HepG2 (cell line): ENCODE data around the gene NSD1. TPM values are rescaled to one million over a fixed set of nuclear protein-coding genes. Genes with fewer than 3 reads are reported as not detected.

Experiments used
- CREB1 ChIP-seq, 2 experiments: fragments of 450-650 bp in 1 of 2; IDR thresholded peaks; 2 replicates each; pipeline ENCODE4 v1.6.1; 2016 to 2017; ENCODE audit warnings: control low read depth in 1 of 2, mild to moderate bottlenecking in 1 of 2, missing compliant biosample characterization in 1 of 2, missing genetic modification characterization in 1 of 2
- HDAC1 ChIP-seq: sonication (generic); formaldehyde crosslinking; IDR thresholded peaks from 2 replicates; pipeline ENCODE4 v1.5.1; 2020; ENCODE audit warnings: mild to moderate bottlenecking, missing genetic modification reagents
- MYNN ChIP-seq: sonication (generic); formaldehyde crosslinking; IDR thresholded peaks from 2 replicates; pipeline ENCODE4 v1.4.0; 2020; ENCODE audit warnings: mild to moderate bottlenecking, low read depth, missing genetic modification reagents
- RAD51 ChIP-seq: fragments of 450-650 bp; IDR thresholded peaks from 2 replicates; pipeline ENCODE4 v1.6.1; 2016; ENCODE audit warnings: borderline replicate concordance
- RARA ChIP-seq: IDR thresholded peaks from 2 replicates; pipeline ENCODE4 v1.6.1; 2016; ENCODE audit warnings: missing genetic modification reagents, missing compliant biosample characterization
- SKIL ChIP-seq: sonication (generic); formaldehyde crosslinking; IDR thresholded peaks from 2 replicates; pipeline ENCODE4 v1.8.0; 2022; ENCODE audit warnings: missing genetic modification reagents, mild to moderate bottlenecking, moderate library complexity, borderline replicate concordance
- SNRNP70 ChIP-seq: fragments of 200-400 bp; formaldehyde crosslinking; IDR thresholded peaks from 2 replicates; pipeline ENCODE4 v1.6.1; 2017; ENCODE audit warnings: mild to moderate bottlenecking, low read depth, low read length, moderate library complexity
- THRA ChIP-seq: sonication (generic); formaldehyde crosslinking; IDR thresholded peaks from 2 replicates; pipeline ENCODE4 v1.4.0; 2020; ENCODE audit warnings: missing genetic modification reagents, borderline replicate concordance
- XBP1 ChIP-seq: sonication (generic); formaldehyde crosslinking; IDR thresholded peaks from 2 replicates; pipeline ENCODE4 v1.5.0; 2020; ENCODE audit warnings: missing genetic modification reagents
- ZSCAN12 ChIP-seq: sonication (generic); formaldehyde crosslinking; IDR thresholded peaks from 2 replicates; pipeline ENCODE4 v1.9.0; 2021; ENCODE audit warnings: mild to moderate bottlenecking, missing genetic modification reagents
- polyA plus RNA-seq, 8 experiments: library from polyadenylated mRNA; depleted of rRNA in 3 of 8; stranded (reverse) in 7 of 8; unstranded in 1 of 8; fragments of >200 nt; fragmentation: Illumina TruSeq in 4 of 8; extraction: Trizol in 4 of 8; gene quantifications; 2 replicates each; pipeline versions ENCODE4 v1.2.1 to v1.2.3, GENCODE V29; 2011 to 2016; ENCODE audit warnings: low read depth in 4 of 8, missing spikeins in 1 of 8, mixed read lengths in 1 of 8; ENCODE audit not compliant: insufficient read depth in 1 of 8
- total RNA-seq, 5 experiments: library from RNA; depleted of rRNA; stranded (reverse); fragments of >200 nt; fragmentation: Illumina TruSeq; extraction: Trizol; gene quantifications; 2 replicates each; pipeline ENCODE4 v1.2.3, GENCODE V29; 2016; ENCODE audit warnings: low read depth in 1 of 5
- TF ChIP-seq, protein P1 (sequence below): sonication (generic); formaldehyde crosslinking; IDR thresholded peaks from 2 replicates; pipeline ENCODE4 v1.9.0; 2021; ENCODE audit warnings: missing genetic modification reagents, borderline replicate concordance
- TF ChIP-seq, protein P2 (sequence below): sonication (generic); formaldehyde crosslinking; IDR thresholded peaks from one replicate; pipeline ENCODE4 v1.5.1; 2020; ENCODE audit warnings: mild to moderate bottlenecking, missing genetic modification reagents; ENCODE audit errors: not compliant biosample characterization

NSD1 gene
- total and polyA plus RNA-seq, 2 of the 13 experiments (the other 11 are each of a cell fraction or from before 2014, with no cell fraction given): 0.01 to 0.09 TPM

- TF ChIP-seq, protein P1, sequence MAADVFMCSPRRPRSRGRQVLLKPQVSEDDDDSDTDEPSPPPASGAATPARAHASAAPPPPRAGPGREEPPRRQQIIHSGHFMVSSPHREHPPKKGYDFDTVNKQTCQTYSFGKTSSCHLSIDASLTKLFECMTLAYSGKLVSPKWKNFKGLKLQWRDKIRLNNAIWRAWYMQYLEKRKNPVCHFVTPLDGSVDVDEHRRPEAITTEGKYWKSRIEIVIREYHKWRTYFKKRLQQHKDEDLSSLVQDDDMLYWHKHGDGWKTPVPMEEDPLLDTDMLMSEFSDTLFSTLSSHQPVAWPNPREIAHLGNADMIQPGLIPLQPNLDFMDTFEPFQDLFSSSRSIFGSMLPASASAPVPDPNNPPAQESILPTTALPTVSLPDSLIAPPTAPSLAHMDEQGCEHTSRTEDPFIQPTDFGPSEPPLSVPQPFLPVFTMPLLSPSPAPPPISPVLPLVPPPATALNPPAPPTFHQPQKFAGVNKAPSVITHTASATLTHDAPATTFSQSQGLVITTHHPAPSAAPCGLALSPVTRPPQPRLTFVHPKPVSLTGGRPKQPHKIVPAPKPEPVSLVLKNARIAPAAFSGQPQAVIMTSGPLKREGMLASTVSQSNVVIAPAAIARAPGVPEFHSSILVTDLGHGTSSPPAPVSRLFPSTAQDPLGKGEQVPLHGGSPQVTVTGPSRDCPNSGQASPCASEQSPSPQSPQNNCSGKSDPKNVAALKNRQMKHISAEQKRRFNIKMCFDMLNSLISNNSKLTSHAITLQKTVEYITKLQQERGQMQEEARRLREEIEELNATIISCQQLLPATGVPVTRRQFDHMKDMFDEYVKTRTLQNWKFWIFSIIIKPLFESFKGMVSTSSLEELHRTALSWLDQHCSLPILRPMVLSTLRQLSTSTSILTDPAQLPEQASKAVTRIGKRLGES (CRISPR knock-in tag): no peak
- TF ChIP-seq MYNN (CRISPR knock-in tag) (no peak), SNRNP70 (no peak), THRA (CRISPR knock-in tag) (no peak), CREB1 (IDR thresholded peaks at IDR 0.05) (no peak), CREB1 (CRISPR knock-in tag; IDR thresholded peaks at IDR 0.05) (no peak), SKIL (peak; percentile 73), HDAC1 (CRISPR knock-in tag) (peak; percentile 67; the same call in 1 of the 2 replicates), ZSCAN12 (CRISPR knock-in tag) (no peak), RARA (CRISPR knock-in tag) (peak; percentile 50; the same call in 1 of the 2 replicates), RAD51 (no peak), XBP1 (CRISPR knock-in tag) (no peak)
- TF ChIP-seq, protein P2, sequence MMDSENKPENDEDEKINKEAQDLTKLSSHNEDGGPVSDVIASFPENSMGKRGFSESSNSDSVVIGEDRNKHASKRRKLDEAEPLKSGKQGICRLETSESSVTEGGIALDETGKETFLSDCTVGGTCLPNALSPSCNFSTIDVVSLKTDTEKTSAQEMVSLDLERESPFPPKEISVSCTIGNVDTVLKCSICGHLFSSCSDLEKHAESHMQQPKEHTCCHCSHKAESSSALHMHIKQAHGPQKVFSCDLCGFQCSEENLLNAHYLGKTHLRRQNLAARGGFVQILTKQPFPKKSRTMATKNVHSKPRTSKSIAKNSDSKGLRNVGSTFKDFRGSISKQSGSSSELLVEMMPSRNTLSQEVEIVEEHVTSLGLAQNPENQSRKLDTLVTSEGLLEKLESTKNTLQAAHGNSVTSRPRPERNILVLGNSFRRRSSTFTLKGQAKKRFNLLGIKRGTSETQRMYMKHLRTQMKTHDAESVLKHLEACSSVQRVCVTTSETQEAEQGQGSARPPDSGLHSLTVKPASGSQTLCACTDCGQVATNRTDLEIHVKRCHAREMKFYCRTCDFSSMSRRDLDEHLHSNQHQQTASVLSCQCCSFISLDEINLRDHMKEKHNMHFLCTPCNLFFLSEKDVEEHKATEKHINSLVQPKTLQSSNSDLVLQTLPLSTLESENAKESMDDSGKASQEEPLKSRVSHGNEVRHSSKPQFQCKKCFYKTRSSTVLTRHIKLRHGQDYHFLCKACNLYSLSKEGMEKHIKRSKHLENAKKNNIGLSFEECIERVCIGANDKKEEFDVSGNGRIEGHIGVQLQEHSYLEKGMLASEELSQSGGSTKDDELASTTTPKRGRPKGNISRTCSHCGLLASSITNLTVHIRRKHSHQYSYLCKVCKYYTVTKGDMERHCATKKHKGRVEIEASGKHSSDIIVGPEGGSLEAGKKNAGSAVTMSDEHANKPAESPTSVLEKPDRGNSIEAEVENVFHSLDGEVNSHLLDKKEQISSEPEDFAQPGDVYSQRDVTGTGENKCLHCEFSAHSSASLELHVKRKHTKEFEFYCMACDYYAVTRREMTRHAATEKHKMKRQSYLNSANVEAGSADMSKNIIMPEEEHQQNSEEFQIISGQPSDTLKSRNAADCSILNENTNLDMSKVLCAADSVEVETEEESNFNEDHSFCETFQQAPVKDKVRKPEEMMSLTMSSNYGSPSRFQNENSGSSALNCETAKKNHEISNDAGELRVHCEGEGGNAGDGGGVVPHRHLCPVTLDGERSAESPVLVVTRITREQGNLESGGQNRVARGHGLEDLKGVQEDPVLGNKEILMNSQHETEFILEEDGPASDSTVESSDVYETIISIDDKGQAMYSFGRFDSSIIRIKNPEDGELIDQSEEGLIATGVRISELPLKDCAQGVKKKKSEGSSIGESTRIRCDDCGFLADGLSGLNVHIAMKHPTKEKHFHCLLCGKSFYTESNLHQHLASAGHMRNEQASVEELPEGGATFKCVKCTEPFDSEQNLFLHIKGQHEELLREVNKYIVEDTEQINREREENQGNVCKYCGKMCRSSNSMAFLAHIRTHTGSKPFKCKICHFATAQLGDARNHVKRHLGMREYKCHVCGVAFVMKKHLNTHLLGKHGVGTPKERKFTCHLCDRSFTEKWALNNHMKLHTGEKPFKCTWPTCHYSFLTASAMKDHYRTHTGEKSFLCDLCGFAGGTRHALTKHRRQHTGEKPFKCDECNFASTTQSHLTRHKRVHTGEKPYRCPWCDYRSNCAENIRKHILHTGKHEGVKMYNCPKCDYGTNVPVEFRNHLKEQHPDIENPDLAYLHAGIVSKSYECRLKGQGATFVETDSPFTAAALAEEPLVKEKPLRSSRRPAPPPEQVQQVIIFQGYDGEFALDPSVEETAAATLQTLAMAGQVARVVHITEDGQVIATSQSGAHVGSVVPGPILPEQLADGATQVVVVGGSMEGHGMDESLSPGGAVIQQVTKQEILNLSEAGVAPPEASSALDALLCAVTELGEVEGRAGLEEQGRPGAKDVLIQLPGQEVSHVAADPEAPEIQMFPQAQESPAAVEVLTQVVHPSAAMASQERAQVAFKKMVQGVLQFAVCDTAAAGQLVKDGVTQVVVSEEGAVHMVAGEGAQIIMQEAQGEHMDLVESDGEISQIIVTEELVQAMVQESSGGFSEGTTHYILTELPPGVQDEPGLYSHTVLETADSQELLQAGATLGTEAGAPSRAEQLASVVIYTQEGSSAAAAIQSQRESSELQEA (CRISPR knock-in tag): peak; percentile 25
These were observed 36.3 kb upstream of the NSD1 start (continued) for GRCh38 chr5:177097016-177097985.
